Esophagus squamous epithelium (tissue), 4 donors: ENCODE measurements around the gene SPATC1L.

Experiments used
- CTCF ChIP-seq, 6 experiments: fragments of 450-650 bp in 4 of 6; fragments of 200-600 bp in 2 of 6; sonication (generic) in 2 of 6; IDR thresholded peaks; one replicate each; pipeline ENCODE4 v1.5.1; 2016 to 2019; ENCODE audit warnings: antibody characterized with exemption in 6 of 6, mild to moderate bottlenecking in 4 of 6, moderate library complexity in 4 of 6
- POLR2A ChIP-seq, 4 donors: fragments of 450-650 bp; IDR thresholded peaks; one replicate each; pipeline ENCODE4 v1.6.1; 2017; ENCODE audit warnings: antibody characterized with exemption in 4 of 4, mild to moderate bottlenecking in 4 of 4, moderate library complexity in 3 of 4

GRCh38 chr21:46128106-46128932, 55.9 kb downstream of the SPATC1L start:
- TF ChIP-seq CTCF (IDR thresholded peaks at IDR 0.05) (no peak), POLR2A (IDR thresholded peaks at IDR 0.05) (no peak)
